HG03108 (cell line): ENCODE measurements around the gene DLG2.

ENCODE experiments used
- ATAC-seq: cut with Tn5 transposase; IDR thresholded peaks from one replicate; pipeline ENCODE4 v1.9.1; 2021; ENCODE audit warnings: moderate library complexity; ENCODE audit not compliant: unreplicated experiment

Gene DLG2

GRCh38 chr11:84165139-84165538 lies 1462.0 kb downstream of the DLG2 start:
- ATAC-seq, result no peak

- ATAC-seq, result no peak
Measured at GRCh38 chr11:84164728-84165127, 1462.4 kb downstream of the DLG2 start.

- ATAC-seq, result no peak
Measured at GRCh38 chr11:84163116-84163515, 1464.0 kb downstream of the DLG2 start.

GRCh38 chr11:84157639-84158038 lies 1469.5 kb downstream of the DLG2 start:
- no peak for ATAC-seq

- no peak for ATAC-seq
Measured at GRCh38 chr11:84146826-84147225, 1480.3 kb downstream of the DLG2 start.

GRCh38 chr11:84145616-84146185 lies 1481.4 kb downstream of the DLG2 start:
- no peak for ATAC-seq

GRCh38 chr11:84144531-84144930 lies 1482.6 kb downstream of the DLG2 start:
- ATAC-seq, result no peak

GRCh38 chr11:84142411-84142810 lies 1484.7 kb downstream of the DLG2 start:
- ATAC-seq, result no peak

GRCh38 chr11:84140386-84141169 lies 1486.6 kb downstream of the DLG2 start:
- no peak for ATAC-seq

GRCh38 chr11:84137960-84138359 lies 1489.2 kb downstream of the DLG2 start:
- ATAC-seq, result no peak

GRCh38 chr11:84137505-84137904 lies 1489.6 kb downstream of the DLG2 start:
- ATAC-seq, result no peak

- ATAC-seq, result no peak
Measured at GRCh38 chr11:84136926-84137325, 1490.2 kb downstream of the DLG2 start.

- ATAC-seq, result no peak
Measured at GRCh38 chr11:84130646-84131427, 1496.3 kb downstream of the DLG2 start.

- ATAC-seq, result no peak
Measured at GRCh38 chr11:84129961-84130576, 1497.1 kb downstream of the DLG2 start.

- ATAC-seq, result no peak
Measured at GRCh38 chr11:84128840-84129239, 1498.3 kb downstream of the DLG2 start.

GRCh38 chr11:84117394-84117793 lies 1509.8 kb downstream of the DLG2 start:
- no peak for ATAC-seq

GRCh38 chr11:84106541-84106940 lies 1520.6 kb downstream of the DLG2 start:
- no peak for ATAC-seq

GRCh38 chr11:84105148-84105547 lies 1522.0 kb downstream of the DLG2 start:
- ATAC-seq, result no peak

GRCh38 chr11:84103096-84103495 lies 1524.0 kb downstream of the DLG2 start:
- no peak for ATAC-seq

- no peak for ATAC-seq
Measured at GRCh38 chr11:84097186-84097585, 1530.0 kb downstream of the DLG2 start.

GRCh38 chr11:84091212-84091986 lies 1535.7 kb downstream of the DLG2 start:
- ATAC-seq, result no peak
